Kidney (tissue), 14 donors: ENCODE data around the gene TSBP1. TPM values are rescaled to one million over a fixed set of nuclear protein-coding genes. Genes with fewer than 3 reads are reported as not detected.

ENCODE experiments used
- DNase-seq, 5 donors: peaks; one replicate each; pipeline ENCODE4 v3.0.0-alpha.2; 2013 to 2020
- FAIRE-seq: peaks from 2 replicates; lab custom pipeline; 2012; peaks lifted over from hg19 to GRCh38; lab: Jason Lieb, UNC
- H3K27ac ChIP-seq, 2 donors: one replicate each; pipeline ENCODE4 v1.7.0; 2013; ENCODE audit warnings: low read depth in 2 of 2, low read length in 2 of 2, inconsistent platforms in 1 of 2
- H3K27me3 ChIP-seq: one replicate; pipeline ENCODE4 v1.7.1; 2013; ENCODE audit warnings: low read length, inconsistent platforms; ENCODE audit not compliant: control insufficient read depth, insufficient read depth
- H3K36me3 ChIP-seq, 3 donors: one replicate each; pipeline versions ENCODE4 v1.7.0 to v1.7.1; 2013; ENCODE audit warnings: low read length in 3 of 3, control low read depth in 1 of 3, inconsistent platforms in 1 of 3; ENCODE audit not compliant: insufficient read depth in 3 of 3, control insufficient read depth in 2 of 3
- H3K4me1 ChIP-seq, 3 donors: one replicate each; pipeline versions ENCODE4 v1.7.0 to v1.7.1; 2013; ENCODE audit warnings: low read length in 3 of 3, inconsistent platforms in 1 of 3, low read depth in 1 of 3; ENCODE audit not compliant: control insufficient read depth in 2 of 3, insufficient read depth in 2 of 3
- H3K4me3 ChIP-seq, 3 donors: one replicate each; pipeline versions ENCODE4 v1.7.0 to v1.8.1; 2013; ENCODE audit warnings: low read length in 3 of 3, control low read depth in 1 of 3, inconsistent platforms in 1 of 3
- H3K9ac ChIP-seq, 3 donors: one replicate each; pipeline versions ENCODE4 v1.7.0 to v1.7.1; 2013; ENCODE audit warnings: low read length in 3 of 3, control low read depth in 1 of 3, inconsistent platforms in 1 of 3
- H3K9me3 ChIP-seq, 3 donors: one replicate each; pipeline versions ENCODE4 v1.7.0 to v1.7.1; 2013; ENCODE audit warnings: low read length in 3 of 3, control low read depth in 1 of 3, inconsistent platforms in 1 of 3; ENCODE audit not compliant: control insufficient read depth in 2 of 3, insufficient read depth in 1 of 3
- CTCF ChIP-seq: IDR thresholded peaks from 3 replicates; pipeline ENCODE4 v1.5.1; 2012; ENCODE audit warnings: mild to moderate bottlenecking, moderate library complexity, borderline replicate concordance; ENCODE audit not compliant: insufficient read depth; ENCODE audit errors: extremely low read depth
- intact Hi-C: fragments of 100-400 bp; cut with DNase I; formaldehyde crosslinking; loops from one replicate; pipeline ENCODE4 v1.11.1; 2022
- polyA plus RNA-seq: library from polyadenylated mRNA; stranded (reverse); fragments of 350-450 nt; fragmentation: Illumina TruSeq; extraction: RNeasy Lipid Tissue Mini Kit (QIAGEN cat#74804); gene quantifications from one replicate; pipeline ENCODE4 v1.2.3, GENCODE V29; 2014; ENCODE audit warnings: low read depth, low replicate concordance; ENCODE audit not compliant: insufficient read depth
- total RNA-seq: library from RNA; stranded (reverse); fragmentation: NEBNext Ultra II Directional; extraction: Animal tissue kit (Norgen Biotek cat#: 25700); gene quantifications from one replicate; pipeline ENCODE4 v1.2.1, GENCODE V29; 2021
- donor health status: control.
- donor health status: control.
- donor health status: control.
- donor health status: control.
- donor health status: control.
- donor health status: DM: yes; HTN: yes; CAD: no.
- donor health status: Normal renal cell carcinoma (clear cell type).

The TSBP1 gene
- total and polyA plus RNA-seq, 2 donors from 2014 or later: not detected

DNA sequence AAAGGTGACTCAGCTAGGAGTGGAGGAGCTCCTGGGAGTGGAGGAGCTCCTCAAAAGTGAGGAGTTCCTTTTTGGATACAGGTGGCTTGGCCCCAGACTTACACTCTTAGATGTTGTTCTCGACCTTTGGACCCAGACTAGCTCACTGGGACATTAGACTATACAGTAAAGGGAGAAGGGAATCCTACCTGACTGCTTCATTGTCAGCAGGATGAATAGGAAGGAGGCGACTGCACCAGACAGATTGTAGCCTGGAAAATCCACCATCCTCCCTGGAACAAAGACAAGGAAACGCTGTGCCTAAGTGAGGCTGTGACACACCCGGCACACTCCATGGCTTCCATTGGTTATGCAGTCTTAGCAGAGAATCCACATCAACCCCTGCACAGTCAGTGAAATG is 35.2 kb upstream of the TSBP1 start, which contains the start of gene BTNL2:
Gene BTNL2, minus strand, starts transcription at position 325 of the 400 bp plus-strand sequence. Its CDS starts 58 bp downstream, at position 267.
- no peak for TF ChIP-seq CTCF
- DNase-seq (no peak), FAIRE-seq (no peak)
- H3K9ac ChIP-seq: no peak within 1 kb of the TSS
- H3K9me3 ChIP-seq: no peaks in the 10 kb centered on the region
- no peaks in the 10 kb centered on the region for H3K36me3 ChIP-seq
- H3K4me3 ChIP-seq: no peak within 1 kb of the TSS
- H3K4me1 ChIP-seq: no peaks in the 10 kb centered on the region
- no peaks in the 10 kb centered on the region for H3K27me3 ChIP-seq
- intact Hi-C loops: no loop called here
- H3K27ac ChIP-seq: no peak within 1 kb of the TSS

DNA sequence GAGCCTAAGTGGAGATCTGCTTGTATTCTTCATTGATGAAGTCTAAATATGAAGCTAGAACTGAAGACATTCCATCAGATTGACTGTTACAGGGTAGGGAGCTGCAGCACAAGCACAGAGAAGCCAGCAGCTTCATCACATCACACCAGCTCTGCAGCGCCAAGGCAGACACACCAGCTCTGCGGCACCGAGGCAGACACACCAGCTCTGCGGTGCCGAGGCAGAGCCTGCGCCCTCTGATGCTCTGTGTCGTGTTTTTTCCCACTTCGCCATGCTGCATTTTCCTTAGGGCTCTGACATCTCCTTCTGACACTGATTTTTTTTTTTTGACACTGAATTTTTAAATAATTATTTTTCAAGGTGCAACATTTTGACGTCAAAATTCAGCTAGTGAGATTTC is 34.5 kb upstream of the TSBP1 start:
- Histone ChIP-seq H3K4me3 (no peak overlapping the region), H3K27ac (no peak overlapping the region), H3K9me3 (no peaks in the 10 kb centered on the region), H3K36me3 (no peaks in the 10 kb centered on the region), H3K4me1 (no peaks in the 10 kb centered on the region), H3K9ac (no peak overlapping the region), H3K27me3 (no peaks in the 10 kb centered on the region)
- FAIRE-seq (no peak), DNase-seq (no peak)
- TF ChIP-seq CTCF: no peak
- intact Hi-C loops: no loop called here

DNA sequence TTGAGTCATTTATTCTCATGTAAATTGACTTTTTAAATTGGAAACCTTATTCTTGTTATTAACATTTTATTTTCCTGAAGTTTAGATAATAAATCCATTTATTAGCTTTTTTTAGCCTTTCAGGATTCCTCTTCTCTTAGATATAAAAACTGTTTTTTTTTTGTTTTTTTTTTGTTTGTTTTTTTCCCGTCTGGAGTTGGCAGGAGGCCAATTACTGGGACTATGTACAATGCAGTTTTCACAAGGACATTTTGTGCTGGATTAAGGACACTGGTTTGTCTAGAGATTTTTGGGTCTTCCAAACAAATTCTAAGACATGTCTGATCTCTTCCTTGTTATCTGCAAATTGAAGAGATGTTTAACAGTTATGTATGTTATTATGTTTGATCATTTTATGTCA is 34.0 kb upstream of the TSBP1 start:
- DNase-seq: no peak

More for the DNA sequence above, 34.0 kb upstream of the TSBP1 start:
- Histone ChIP-seq H3K9me3 (no peaks in the 10 kb centered on the region), H3K9ac (no peak overlapping the region), H3K4me3 (no peak overlapping the region), H3K4me1 (no peaks in the 10 kb centered on the region), H3K36me3 (no peaks in the 10 kb centered on the region), H3K27me3 (no peaks in the 10 kb centered on the region), H3K27ac (no peak overlapping the region)
- peak; percentile 13 for FAIRE-seq
- intact Hi-C loops: no loop called here
- TF ChIP-seq CTCF: no peak
